IMR-90 (cell line): ENCODE results near the gene RASSF3. TPM values are rescaled to one million over a fixed set of nuclear protein-coding genes. Genes with fewer than 3 reads are reported as not detected.

ENCODE experiments used
- ATAC-seq: fragments of 200-7000 bp; cut with Tn5 transposase; 2 replicates; pipeline ENCODE4 v1.9.1; 2020; ENCODE audit warnings: low read depth, mild to moderate bottlenecking, moderate library complexity
- BruUV-seq: library from RNA; stranded (reverse); fragments of 400-500 nt; replicated peaks from 2 replicates; lab custom pipeline; 2021; lab: Mats Ljungman, UMichigan
- CTCF ChIA-PET: fragments of 300-600 bp; formaldehyde crosslinking; extraction: SDS; loops from one replicate; lab custom pipeline; 2021; ENCODE audit warnings: antibody characterized with exemption; lab: Yijun Ruan, JAX
- POLR2A ChIA-PET: fragments of 300-600 bp; sonication (Branson Sonifier 250); formaldehyde crosslinking; loops from one replicate; lab custom pipeline; 2022; ENCODE audit warnings: antibody characterized with exemption; ENCODE audit not compliant: unreplicated experiment; lab: Charles Lee
- DNase-seq: peaks from one replicate; pipeline ENCODE4 v3.0.0; 2013
- H2AFZ ChIP-seq: replicated peaks from 2 replicates; pipeline ENCODE3; 2013; ENCODE audit warnings: low read length, mild to moderate bottlenecking; ENCODE audit not compliant: poor library complexity
- H2AK5ac ChIP-seq: 2 replicates; pipeline ENCODE4 v1.6.1; 2013; ENCODE audit warnings: low read depth, low read length, inconsistent platforms
- H2AK9ac ChIP-seq: replicated peaks from 2 replicates; pipeline ENCODE3; 2013; ENCODE audit warnings: mild to moderate bottlenecking, low read depth, low read length, moderate library complexity; ENCODE audit not compliant: poor library complexity
- H2BK120ac ChIP-seq: 2 replicates; pipeline ENCODE4 v1.6.1; 2013; ENCODE audit warnings: low read depth, low read length, inconsistent platforms
- H2BK15ac ChIP-seq: 3 replicates; pipeline ENCODE4 v1.6.1; 2013; ENCODE audit warnings: low read depth, low read length, inconsistent platforms
- H2BK20ac ChIP-seq: 2 replicates; pipeline ENCODE4 v1.6.1; 2013; ENCODE audit warnings: low read depth, mild to moderate bottlenecking, inconsistent platforms, low read length, moderate library complexity
- H2BK5ac ChIP-seq: 2 replicates; pipeline ENCODE4 v1.6.1; 2013; ENCODE audit warnings: mild to moderate bottlenecking, low read depth, low read length, inconsistent platforms; ENCODE audit not compliant: poor library complexity, severe bottlenecking
- H3K14ac ChIP-seq: replicated peaks from 2 replicates; pipeline ENCODE4 v1.6.1; 2013; ENCODE audit warnings: low read depth, low read length, inconsistent platforms
- H3K18ac ChIP-seq: 2 replicates; pipeline ENCODE4 v1.6.1; 2013; ENCODE audit warnings: low read depth, low read length, control low read depth
- H3K23ac ChIP-seq: 2 replicates; pipeline ENCODE4 v1.6.1; 2013; ENCODE audit warnings: low read depth, low read length, inconsistent platforms
- H3K27ac ChIP-seq: 2 replicates; pipeline ENCODE4 v1.5.1; 2013; ENCODE audit warnings: mild to moderate bottlenecking, control low read depth, low read length; ENCODE audit not compliant: insufficient read depth
- H3K27me3 ChIP-seq: 2 replicates; pipeline ENCODE4 v1.6.1; 2013; ENCODE audit warnings: low read length; ENCODE audit not compliant: control insufficient read depth, insufficient read depth
- H3K36me3 ChIP-seq: 2 replicates; pipeline ENCODE4 v1.6.1; 2013; ENCODE audit warnings: low read length, mixed read lengths; ENCODE audit not compliant: control insufficient read depth, insufficient read depth
- H3K4ac ChIP-seq: 2 replicates; pipeline ENCODE4 v1.6.1; 2013; ENCODE audit warnings: low read depth, low read length, inconsistent platforms
- H3K4me1 ChIP-seq: 2 replicates; pipeline ENCODE4 v1.6.1; 2013; ENCODE audit warnings: low read length, mixed read lengths; ENCODE audit not compliant: control insufficient read depth, insufficient read depth
- H3K4me2 ChIP-seq: 2 replicates; pipeline ENCODE4 v1.6.1; 2013; ENCODE audit warnings: low read depth, mild to moderate bottlenecking, control low read depth, low read length, moderate library complexity
- H3K4me3 ChIP-seq: 2 replicates; pipeline ENCODE4 v1.5.1; 2013; ENCODE audit warnings: low read depth, mild to moderate bottlenecking, control low read depth, low read length, moderate library complexity; ENCODE audit not compliant: insufficient read depth
- H3K56ac ChIP-seq: 2 replicates; pipeline ENCODE4 v1.6.1; 2013; ENCODE audit warnings: low read length, inconsistent platforms; ENCODE audit not compliant: insufficient read depth; ENCODE audit errors: extremely low read depth
- H3K79me1 ChIP-seq, 2 experiments: 2 replicates each; pipeline ENCODE4 v1.6.1; 2013; ENCODE audit warnings: low read length in 2 of 2, inconsistent platforms in 1 of 2, low read depth in 1 of 2
- H3K9ac ChIP-seq: 2 replicates; pipeline ENCODE4 v1.6.1; 2013; ENCODE audit warnings: low read depth, low read length, control low read depth
- H3K9me1 ChIP-seq: 2 replicates; pipeline ENCODE4 v1.6.1; 2013; ENCODE audit warnings: low read length, inconsistent platforms; ENCODE audit not compliant: insufficient read depth
- H3K9me3 ChIP-seq: 2 replicates; pipeline ENCODE4 v1.6.1; 2013; ENCODE audit warnings: low read length; ENCODE audit not compliant: control insufficient read depth, insufficient read depth
- H4K20me1 ChIP-seq: 2 replicates; pipeline ENCODE4 v1.6.1; 2013; ENCODE audit warnings: low read length, inconsistent platforms; ENCODE audit not compliant: insufficient read depth
- H4K5ac ChIP-seq: 2 replicates; pipeline ENCODE4 v1.6.1; 2013; ENCODE audit warnings: mild to moderate bottlenecking, low read depth, low read length, control low read depth
- H4K8ac ChIP-seq, 2 experiments: 2 replicates each; pipeline ENCODE4 v1.6.1; 2013; ENCODE audit warnings: low read depth in 2 of 2, low read length in 2 of 2, control low read depth in 1 of 2, inconsistent platforms in 1 of 2
- H4K91ac ChIP-seq: 2 replicates; pipeline ENCODE4 v1.6.1; 2013; ENCODE audit warnings: low read depth, low read length, inconsistent platforms; ENCODE audit not compliant: insufficient read depth
- CEBPB ChIP-seq: IDR thresholded peaks from 2 replicates; pipeline ENCODE4 v1.6.1; 2012; ENCODE audit warnings: low read depth, low read length, improper control_type of control experiment
- MAFK ChIP-seq: IDR thresholded peaks from 2 replicates; pipeline ENCODE4 v1.6.1; 2012; ENCODE audit warnings: low read depth, low read length, improper control_type of control experiment
- MAZ ChIP-seq: IDR thresholded peaks from 2 replicates; pipeline ENCODE4 v1.6.1; 2012; ENCODE audit warnings: low read depth, mild to moderate bottlenecking, low read length, improper control_type of control experiment, moderate library complexity, borderline replicate concordance
- POLR2A ChIP-seq: IDR thresholded peaks from 2 replicates; pipeline ENCODE4 v1.6.1; 2012; ENCODE audit warnings: mild to moderate bottlenecking, low read depth, low read length
- RAD21 ChIP-seq: IDR thresholded peaks from 2 replicates; pipeline ENCODE4 v1.6.1; 2012; ENCODE audit warnings: low read length, improper control_type of control experiment
- WGBS, 2 experiments: methylation state at CpG; one replicate each; pipeline versions ENCODE4 v1.1.5 to v1.1.7; 2013; ENCODE audit warnings: missing lambda C conversion rate in 2 of 2; ENCODE audit not compliant: insufficient read length in 1 of 2; ENCODE audit errors: extremely low coverage in 2 of 2; 5-methylcytosine and 5-hydroxymethylcytosine counted together
- dilution Hi-C: fragments of 300-500 bp; cut with HindIII; formaldehyde crosslinking; loops from one replicate; pipeline ENCODE4 v1.14.3; 2018; ENCODE audit warnings: low sequenced_read_pairs; ENCODE audit not compliant: unreplicated experiment
- in situ Hi-C: fragments of 300-500 bp; cut with MboI; formaldehyde crosslinking; loops from 3 replicates; pipeline ENCODE4 v1.14.3; 2019; ENCODE audit warnings: low sequenced_read_pairs, inconsistent platforms, mixed read lengths
- intact Hi-C: fragments of 100-400 bp; cut with micrococcal nuclease; formaldehyde crosslinking; loops from 2 replicates; pipeline ENCODE4 v1.10.0; 2022
- polyA plus RNA-seq, 3 experiments: library from polyadenylated mRNA; depleted of rRNA; stranded (reverse); fragments of >200 nt; gene quantifications; 2 replicates each; pipeline ENCODE4 v1.2.3, GENCODE V29; 2012; ENCODE audit warnings: low replicate concordance in 1 of 3
- total RNA-seq: library from RNA; depleted of rRNA; stranded (reverse); fragments of >200 nt; gene quantifications from 2 replicates; pipeline ENCODE4 v1.2.3, GENCODE V29; 2012
- TF ChIP-seq, protein P1 (sequence below): fragments of 150-350 bp; IDR thresholded peaks from 2 replicates; pipeline ENCODE4 v1.6.1; 2016; ENCODE audit warnings: low read depth, mild to moderate bottlenecking, low read length, moderate library complexity, borderline replicate concordance

RASSF3 gene
- total and polyA plus RNA-seq, 2 of the 4 experiments (the other 2 are of a cell fraction) = 18.7 to 39.3 TPM

DNA sequence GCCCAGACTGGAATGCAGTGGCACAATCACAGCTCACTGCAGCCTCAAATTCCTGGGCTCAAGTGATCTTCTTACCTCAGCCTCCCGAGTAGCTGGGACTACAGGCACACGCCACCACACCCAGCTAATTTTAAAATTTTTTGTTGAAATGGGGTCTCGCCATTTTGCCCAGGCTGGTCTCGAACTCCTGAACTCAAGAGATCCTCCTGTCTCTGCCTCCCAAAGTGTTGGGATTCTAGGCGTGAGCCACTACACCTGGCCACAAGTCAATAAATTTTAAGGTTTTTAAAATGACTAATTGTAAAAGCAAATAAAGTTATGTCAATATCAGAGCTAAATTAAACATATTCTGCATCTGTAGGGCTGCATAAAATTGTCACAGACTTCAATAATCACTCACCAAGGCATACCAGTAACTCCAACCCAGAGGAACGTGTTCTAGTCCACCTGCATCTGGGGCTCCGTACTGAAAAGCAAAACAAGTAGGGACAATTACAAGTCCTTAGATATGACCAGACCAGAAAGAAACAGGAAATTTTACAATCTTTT lies 135.0 kb downstream of the RASSF3 start:
- H4K91ac ChIP-seq = no peak overlapping the region
- no peak overlapping the region for H4K8ac ChIP-seq
- POLR2A ChIA-PET = no interaction called here
- peaks cover 0 to 14% of the 10 kb centered on the region in 2 experiments; a peak in 2 of 4 replicates for H3K79me1 ChIP-seq
- BruUV-seq = no TSS peak
- H4K20me1 ChIP-seq = no peaks in the 10 kb centered on the region
- H3K36me3 ChIP-seq = peaks cover 25% of the 10 kb centered on the region
- no peak overlapping the region for H3K14ac ChIP-seq
- no peak overlapping the region; the same call in 1 of the 2 replicates for H3K27ac ChIP-seq
- CTCF ChIA-PET = interaction anchor here (1.7 kb wide), 1 partner anchor 50 kb away, joined by 4 read pairs; no protein-coding TSS in a partner anchor
- no peak overlapping the region for H2AK5ac ChIP-seq
- ATAC-seq = no peak
- no peak overlapping the region for H3K4me2 ChIP-seq
- H3K23ac ChIP-seq = no peak overlapping the region
- H3K4me3 ChIP-seq = no peak overlapping the region
- H4K5ac ChIP-seq = no peak overlapping the region
- no peak for DNase-seq
- H3K9me3 ChIP-seq = no peaks in the 10 kb centered on the region
- TF ChIP-seq MAZ (no peak), RAD21 (no peak), MAFK (no peak), CEBPB (no peak), POLR2A (no peak)
- TF ChIP-seq, protein P1, sequence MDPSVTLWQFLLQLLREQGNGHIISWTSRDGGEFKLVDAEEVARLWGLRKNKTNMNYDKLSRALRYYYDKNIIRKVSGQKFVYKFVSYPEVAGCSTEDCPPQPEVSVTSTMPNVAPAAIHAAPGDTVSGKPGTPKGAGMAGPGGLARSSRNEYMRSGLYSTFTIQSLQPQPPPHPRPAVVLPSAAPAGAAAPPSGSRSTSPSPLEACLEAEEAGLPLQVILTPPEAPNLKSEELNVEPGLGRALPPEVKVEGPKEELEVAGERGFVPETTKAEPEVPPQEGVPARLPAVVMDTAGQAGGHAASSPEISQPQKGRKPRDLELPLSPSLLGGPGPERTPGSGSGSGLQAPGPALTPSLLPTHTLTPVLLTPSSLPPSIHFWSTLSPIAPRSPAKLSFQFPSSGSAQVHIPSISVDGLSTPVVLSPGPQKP = no peak
- in situ Hi-C loops = no loop called here
- intact Hi-C loops = no loop called here
- no peak overlapping the region for H2BK120ac ChIP-seq
- no peak overlapping the region for H2AFZ ChIP-seq
- H3K4ac ChIP-seq = no peak overlapping the region
- H2BK15ac ChIP-seq = no peak overlapping the region
- H3K56ac ChIP-seq = no peak overlapping the region
- no peaks in the 10 kb centered on the region for H3K27me3 ChIP-seq
- H2BK5ac ChIP-seq = no peak overlapping the region
- peaks cover 2% of the 10 kb centered on the region for H3K9me1 ChIP-seq
- H2BK20ac ChIP-seq = no peak overlapping the region
- H3K9ac ChIP-seq = no peak overlapping the region
- 88% methylated on average over 2 of the region's 7 CpGs; no CpG with 5 or more reads in 1 of the 2 experiments for WGBS, 2 experiments
- H2AK9ac ChIP-seq = no peak overlapping the region
- H3K18ac ChIP-seq = no peak overlapping the region
- dilution Hi-C loops = no loop called here
- peaks cover 4% of the 10 kb centered on the region; the same call in 1 of the 2 replicates for H3K4me1 ChIP-seq
